Measurements from ENCODE around the gene POLR3G. TPM values are rescaled to one million over a fixed set of nuclear protein-coding genes. Genes with fewer than 3 reads are reported as not detected.

Gene POLR3G
- total and polyA plus RNA-seq, 2 of the 13 experiments (the other 11 are each of a cell fraction or from before 2014, with no cell fraction given), result 1.2 to 7.3 TPM

- TF ChIP-seq ATAD3A (CRISPR knock-in tag; IDR thresholded peaks at IDR 0.05) (no peak), ZSCAN5A (CRISPR knock-in tag; IDR thresholded peaks at IDR 0.05; ENCODE audit: borderline replicate concordance) (no peak), ZNF629 (CRISPR knock-in tag; conservative IDR thresholded peaks at IDR 0.05) (no peak), ZNF235 (CRISPR knock-in tag; IDR thresholded peaks at IDR 0.05; ENCODE audit: borderline replicate concordance) (no peak), ATF2 (CRISPR knock-in tag; IDR thresholded peaks at IDR 0.05) (no peak), ZNF709 (CRISPR knock-in tag; IDR thresholded peaks at IDR 0.05) (no peak), HNRNPUL1 (IDR thresholded peaks at IDR 0.05; ENCODE audit: low read depth, low read length) (no peak), ZNF720 (CRISPR knock-in tag; IDR thresholded peaks at IDR 0.05) (no peak), ZFP36L2 (CRISPR knock-in tag; IDR thresholded peaks at IDR 0.05) (no peak), FOXA3 (CRISPR knock-in tag; IDR thresholded peaks at IDR 0.05) (peak; percentile 41; the same call in 1 of the 2 replicates), THAP9 (CRISPR knock-in tag; IDR thresholded peaks at IDR 0.05; ENCODE audit: borderline replicate concordance) (no peak), RXRB (CRISPR knock-in tag; IDR thresholded peaks at IDR 0.05; ENCODE audit: borderline replicate concordance) (no peak), ONECUT2 (CRISPR knock-in tag; IDR thresholded peaks at IDR 0.05) (no peak), EP300 (IDR thresholded peaks at IDR 0.05; ENCODE audit: low read depth in 2 of 2, low read length in 2 of 2) (no peak), EP300 (CRISPR knock-in tag; IDR thresholded peaks at IDR 0.05; ENCODE audit: borderline replicate concordance) (no peak), GPN1 (CRISPR knock-in tag; IDR thresholded peaks at IDR 0.05; ENCODE audit: borderline replicate concordance) (no peak), THAP8 (CRISPR knock-in tag; IDR thresholded peaks at IDR 0.05; ENCODE audit: borderline replicate concordance) (no peak), ZNF343 (CRISPR knock-in tag; IDR thresholded peaks at IDR 0.05) (no peak), FOXJ3 (CRISPR knock-in tag; IDR thresholded peaks at IDR 0.05; ENCODE audit: borderline replicate concordance) (no peak), ETV6 (CRISPR knock-in tag; conservative IDR thresholded peaks at IDR 0.05) (no peak), NFKBIZ (CRISPR knock-in tag; IDR thresholded peaks at IDR 0.05) (no peak), MBD4 (IDR thresholded peaks at IDR 0.05; ENCODE audit: borderline replicate concordance, low read length) (no peak), IRF9 (CRISPR knock-in tag; IDR thresholded peaks at IDR 0.05; ENCODE audit: borderline replicate concordance) (no peak), RXRA (CRISPR knock-in tag; IDR thresholded peaks at IDR 0.05) (no peak), SMAD9 (CRISPR knock-in tag; IDR thresholded peaks at IDR 0.05) (no peak)
These were observed 72.4 kb downstream of the POLR3G start (continued) for GRCh38 chr5:90547072-90547536.

Data from HepG2 (cell line).